Measurements from ENCODE around the gene MYLK2.

GRCh38 chr20:31822421-31823330 is 3.5 kb downstream of the MYLK2 start:
- peak in 1 of 3 donors; percentile 13 for TF ChIP-seq POLR2A (IDR thresholded peaks at IDR 0.05)
- TF ChIP-seq, protein P1, sequence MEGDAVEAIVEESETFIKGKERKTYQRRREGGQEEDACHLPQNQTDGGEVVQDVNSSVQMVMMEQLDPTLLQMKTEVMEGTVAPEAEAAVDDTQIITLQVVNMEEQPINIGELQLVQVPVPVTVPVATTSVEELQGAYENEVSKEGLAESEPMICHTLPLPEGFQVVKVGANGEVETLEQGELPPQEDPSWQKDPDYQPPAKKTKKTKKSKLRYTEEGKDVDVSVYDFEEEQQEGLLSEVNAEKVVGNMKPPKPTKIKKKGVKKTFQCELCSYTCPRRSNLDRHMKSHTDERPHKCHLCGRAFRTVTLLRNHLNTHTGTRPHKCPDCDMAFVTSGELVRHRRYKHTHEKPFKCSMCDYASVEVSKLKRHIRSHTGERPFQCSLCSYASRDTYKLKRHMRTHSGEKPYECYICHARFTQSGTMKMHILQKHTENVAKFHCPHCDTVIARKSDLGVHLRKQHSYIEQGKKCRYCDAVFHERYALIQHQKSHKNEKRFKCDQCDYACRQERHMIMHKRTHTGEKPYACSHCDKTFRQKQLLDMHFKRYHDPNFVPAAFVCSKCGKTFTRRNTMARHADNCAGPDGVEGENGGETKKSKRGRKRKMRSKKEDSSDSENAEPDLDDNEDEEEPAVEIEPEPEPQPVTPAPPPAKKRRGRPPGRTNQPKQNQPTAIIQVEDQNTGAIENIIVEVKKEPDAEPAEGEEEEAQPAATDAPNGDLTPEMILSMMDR (IDR thresholded peaks at IDR 0.05) = peak; percentile 97 to 100 (median 98)

Data from body of pancreas (tissue), 4 donors.